Skeletal muscle cell (primary cell): ENCODE measurements around the gene KRTAP5-1.
"Not testable (repeated sequence)": the region's sequence is repeated elsewhere in the genome, so short reads cannot be mapped to it uniquely, and the experiment has no call there.

ENCODE experiments used
- DNase-seq: peaks from one replicate; pipeline ENCODE4 v3.0.0-alpha.2; 2010; ENCODE audit warnings: low read depth
- H3K4me3 ChIP-seq: 2 replicates; pipeline ENCODE4 v1.5.1; 2011; ENCODE audit warnings: low read depth, mild to moderate bottlenecking, control low read depth, low read length, moderate library complexity

Gene KRTAP5-1, protein sequence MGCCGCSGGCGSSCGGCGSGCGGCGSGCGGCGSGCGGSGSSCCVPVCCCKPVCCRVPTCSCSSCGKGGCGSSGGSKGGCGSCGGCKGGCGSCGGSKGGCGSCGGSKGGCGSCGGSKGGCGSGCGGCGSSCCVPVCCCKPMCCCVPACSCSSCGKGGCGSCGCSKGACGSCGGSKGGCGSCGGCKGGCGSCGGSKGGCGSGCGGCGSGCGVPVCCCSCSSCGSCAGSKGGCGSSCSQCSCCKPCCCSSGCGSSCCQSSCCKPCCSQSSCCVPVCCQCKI

DNA sequence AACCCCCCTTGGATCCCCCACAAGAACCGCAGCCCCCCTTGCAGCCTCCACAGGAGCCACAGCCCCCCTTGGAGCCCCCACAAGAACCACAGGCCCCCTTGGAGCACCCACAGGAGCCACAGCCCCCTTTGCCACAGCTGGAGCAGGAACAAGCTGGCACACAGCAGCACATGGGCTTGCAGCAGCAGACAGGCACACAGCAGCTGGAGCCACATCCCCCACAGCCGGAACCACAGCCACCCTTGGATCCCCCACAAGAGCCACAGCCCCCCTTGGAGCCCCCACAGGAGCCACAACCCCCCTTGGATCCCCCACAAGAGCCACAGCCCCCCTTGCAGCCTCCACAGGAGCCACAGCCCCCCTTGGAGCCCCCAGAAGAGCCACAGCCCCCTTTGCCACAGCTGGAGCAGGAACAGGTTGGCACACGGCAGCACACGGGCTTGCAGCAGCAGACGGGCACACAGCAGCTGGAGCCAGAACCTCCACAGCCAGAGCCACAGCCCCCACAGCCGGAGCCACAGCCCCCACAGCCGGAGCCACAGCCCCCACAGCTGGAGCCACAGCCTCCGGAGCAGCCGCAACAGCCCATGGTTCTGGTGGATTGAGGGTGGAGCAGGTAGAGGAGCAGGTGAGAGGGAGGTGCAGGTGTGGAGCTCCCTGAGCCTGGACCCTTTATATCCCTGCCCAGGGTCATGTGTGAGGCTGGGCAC lies at the start of gene KRTAP5-1:
Gene KRTAP5-1 (minus strand): TSS at position 623 of the 710 bp plus-strand sequence. CDS start 34 bp downstream, at position 589.
- H3K4me3 ChIP-seq, DNase-seq: not testable (repeated sequence)

- no peak for DNase-seq
- H3K4me3 ChIP-seq, result no peak overlapping the region
Observed at GRCh38 chr11:1633864-1634263, 48.8 kb upstream of the KRTAP5-1 start.

DNA sequence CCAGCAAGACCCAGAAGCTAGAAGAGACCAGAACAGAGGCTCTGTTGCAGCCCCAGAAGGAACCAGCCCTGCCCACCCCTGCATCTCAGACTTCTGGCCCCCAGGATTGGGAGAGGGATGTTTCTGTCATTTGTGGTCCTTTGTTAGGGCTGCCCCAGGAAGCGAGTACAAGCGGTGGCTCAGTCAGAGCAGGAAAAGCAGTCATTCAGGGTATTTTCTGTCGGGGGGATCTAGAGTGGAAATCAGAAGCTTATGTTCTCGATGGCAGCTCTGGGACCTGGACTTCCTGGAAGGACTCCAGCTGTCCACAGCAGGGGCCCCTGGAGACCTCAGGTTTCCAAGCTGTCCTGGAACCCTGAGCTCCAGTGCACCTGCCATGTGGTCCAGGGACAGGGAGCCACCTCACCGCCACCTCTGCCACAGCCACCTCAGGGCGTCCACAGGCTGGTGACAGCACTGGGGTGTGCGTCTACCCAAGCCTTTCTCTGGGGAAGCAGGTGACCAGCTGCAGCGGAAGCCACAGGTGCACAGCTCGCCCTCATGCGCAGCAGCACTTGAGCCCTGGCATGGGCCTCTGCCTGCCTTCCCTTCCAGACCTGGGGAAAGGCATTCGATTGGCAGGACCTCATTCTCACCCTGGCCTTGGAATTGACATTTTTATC lies 47.1 kb upstream of the KRTAP5-1 start:
- no peak overlapping the region for H3K4me3 ChIP-seq
- DNase-seq, result no peak

DNA sequence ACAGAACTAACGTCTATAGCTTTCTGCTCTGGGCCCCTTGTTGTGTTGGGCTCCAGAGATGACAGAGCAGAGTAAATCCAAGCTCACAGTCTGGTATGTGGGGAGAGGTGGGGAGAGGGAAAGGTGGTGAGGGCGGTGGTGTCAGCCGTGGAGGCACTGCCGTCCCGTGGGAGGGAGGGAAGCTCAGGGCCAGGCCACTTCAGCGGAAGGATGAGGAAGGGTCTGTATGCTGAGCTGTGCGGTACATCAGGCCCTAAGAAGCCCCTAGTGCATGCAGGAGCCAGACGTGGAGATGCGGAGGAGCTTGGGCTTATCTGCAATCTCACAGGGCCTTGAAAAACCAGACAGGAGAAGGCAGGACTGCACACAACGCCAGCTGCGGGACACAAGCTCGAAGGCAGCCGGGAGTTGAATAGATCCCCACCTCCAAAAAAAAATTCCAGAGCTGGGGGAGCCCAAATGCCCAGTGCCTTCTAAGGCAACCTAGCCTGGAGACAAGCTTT lies 46.0 kb upstream of the KRTAP5-1 start:
- no peak overlapping the region for H3K4me3 ChIP-seq
- no peak for DNase-seq

DNA sequence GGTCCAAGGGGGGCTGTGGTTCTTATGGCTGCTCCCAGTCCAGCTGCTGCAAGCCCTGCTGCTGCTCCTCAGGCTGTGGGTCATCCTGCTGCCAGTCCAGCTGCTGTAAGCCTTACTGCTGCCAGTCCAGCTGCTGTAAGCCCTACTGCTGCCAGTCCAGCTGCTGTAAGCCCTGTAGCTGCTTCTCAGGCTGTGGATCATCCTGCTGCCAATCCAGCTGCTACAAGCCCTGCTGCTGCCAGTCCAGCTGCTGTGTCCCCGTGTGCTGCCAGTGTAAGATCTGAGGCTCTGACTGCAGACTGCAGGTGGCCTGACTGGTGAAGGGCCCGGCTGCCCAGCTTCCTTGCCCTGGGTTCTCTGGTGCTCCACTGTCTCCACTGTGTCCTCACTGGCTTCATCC lies 45.2 kb upstream of the KRTAP5-1 start:
- H3K4me3 ChIP-seq, result no peak overlapping the region
- DNase-seq, result no peak

DNA sequence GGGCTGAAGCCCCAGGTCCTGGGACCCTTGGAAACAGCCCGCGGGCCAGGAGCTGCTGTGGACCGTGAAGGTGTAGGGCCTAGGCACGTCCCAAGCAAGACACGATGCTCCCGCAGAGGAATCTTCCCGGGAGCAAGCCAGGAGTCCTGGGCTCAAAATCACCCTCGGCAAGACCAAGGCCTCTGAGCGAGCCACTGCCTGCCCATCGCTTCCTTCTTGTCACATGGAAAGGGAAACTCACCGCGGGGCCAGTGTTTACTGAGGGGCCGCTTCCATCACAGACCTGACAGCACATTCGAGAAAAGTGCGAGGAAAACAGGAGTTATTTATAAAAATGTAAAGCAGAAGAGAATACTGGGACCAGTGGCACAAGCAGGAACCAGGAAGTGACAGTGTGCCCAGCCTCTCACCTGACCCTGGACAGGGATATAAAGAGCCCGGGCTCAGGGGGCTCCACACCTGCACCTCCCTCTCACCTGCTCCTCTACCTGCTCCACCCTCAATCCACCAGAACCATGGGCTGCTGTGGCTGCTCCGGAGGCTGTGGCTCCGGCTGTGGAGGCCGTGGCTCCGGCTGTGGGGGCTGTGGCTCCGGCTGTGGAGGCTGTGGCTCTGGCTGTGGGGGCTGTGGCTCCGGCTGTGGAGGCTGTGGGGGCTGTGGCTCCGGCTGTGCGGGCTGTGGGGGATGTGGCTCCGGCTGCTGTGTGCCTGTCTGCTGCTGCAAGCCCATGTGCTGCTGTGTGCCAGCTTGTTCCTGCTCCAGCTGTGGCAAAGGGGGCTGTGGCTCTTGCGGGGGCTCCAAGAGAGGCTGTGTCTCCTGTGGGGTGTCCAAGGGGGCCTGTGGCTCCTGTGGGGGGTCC lies 44.5 kb upstream of the KRTAP5-1 start, which contains the start of gene KRTAP5-5:
Gene KRTAP5-5 (plus strand): TSS at position 450 of the 860 bp plus-strand sequence. CDS start 66 bp downstream, at position 516.
- no peak within 1 kb of the TSS for H3K4me3 ChIP-seq
- DNase-seq, result no peak

- no peak overlapping the region for H3K4me3 ChIP-seq
- DNase-seq, result no peak
Observed at GRCh38 chr11:1628506-1629325, 43.6 kb upstream of the KRTAP5-1 start.

DNA sequence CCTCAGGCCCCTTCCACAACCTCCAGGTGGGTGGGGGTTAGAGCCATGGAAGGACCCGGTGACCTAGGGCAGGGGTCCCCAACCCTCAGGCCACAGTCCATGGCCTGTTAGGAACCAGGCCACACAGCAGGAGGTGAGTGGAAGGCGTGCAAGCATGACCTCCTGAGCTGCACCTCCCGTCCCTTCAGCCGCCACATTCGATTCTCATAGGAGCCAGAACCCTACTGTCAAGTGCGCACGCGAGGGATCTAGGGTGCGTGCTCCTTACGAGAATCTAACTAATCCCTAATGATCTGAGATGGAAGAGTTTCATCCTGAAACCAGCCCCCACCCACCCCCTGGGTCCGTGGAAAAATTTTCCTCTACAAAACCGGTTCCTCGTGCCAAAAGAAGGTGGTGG lies 40.5 kb upstream of the KRTAP5-1 start:
- DNase-seq, result no peak
- H3K4me3 ChIP-seq, result no peak overlapping the region

DNA sequence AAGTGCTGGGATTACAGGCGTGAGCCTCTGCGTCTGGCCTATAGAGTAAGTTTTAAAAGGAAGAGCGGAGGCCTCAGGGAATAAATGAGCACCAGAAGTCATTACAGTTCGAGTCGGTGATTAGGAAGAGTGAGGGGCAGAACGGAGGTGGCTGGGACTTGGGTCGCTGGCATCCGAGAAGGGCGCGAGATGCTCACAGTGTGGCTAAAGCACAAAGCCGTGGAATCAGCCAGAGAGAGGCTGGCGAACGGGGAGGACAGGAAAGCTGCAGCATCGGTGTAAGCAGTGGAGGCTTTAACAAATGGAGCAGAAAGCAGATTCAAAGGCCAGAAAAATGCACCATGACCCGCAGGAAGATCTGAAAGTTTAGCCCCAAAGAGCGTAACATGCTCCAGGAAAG lies 39.5 kb upstream of the KRTAP5-1 start:
- no peak for DNase-seq

GRCh38 chr11:1623716-1624115 lies 38.6 kb upstream of the KRTAP5-1 start:
- H3K4me3 ChIP-seq, result no peak overlapping the region
- no peak for DNase-seq

More for the DNA sequence above, 39.5 kb upstream of the KRTAP5-1 start:
- H3K4me3 ChIP-seq, result no peak overlapping the region

DNA sequence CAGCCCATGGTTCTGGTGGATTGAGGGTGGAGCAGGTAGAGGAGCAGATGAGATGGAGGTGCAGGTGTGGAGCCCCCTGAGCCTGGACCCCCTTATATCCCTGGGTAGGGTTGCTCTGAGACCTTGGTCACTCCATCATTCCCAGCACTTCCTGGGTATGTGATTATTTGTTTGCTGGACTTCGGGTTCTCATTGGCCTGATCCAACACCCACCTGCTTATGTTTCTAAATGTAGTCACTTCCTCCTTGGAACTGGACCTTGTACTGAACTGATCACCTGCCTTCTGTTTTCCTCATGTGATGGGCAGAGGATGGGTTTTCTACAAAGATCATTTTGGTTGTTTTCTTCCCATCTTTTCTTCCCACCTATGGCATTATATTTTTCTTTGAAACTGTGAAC lies 37.0 kb upstream of the KRTAP5-1 start, which contains the start of gene KRTAP5-4:
Gene KRTAP5-4 (minus strand): TSS at position 53 of the 400 bp plus-strand sequence. CDS start 45 bp downstream, at position 8.
- no peak for DNase-seq
- no peak within 1 kb of the TSS for H3K4me3 ChIP-seq

DNA sequence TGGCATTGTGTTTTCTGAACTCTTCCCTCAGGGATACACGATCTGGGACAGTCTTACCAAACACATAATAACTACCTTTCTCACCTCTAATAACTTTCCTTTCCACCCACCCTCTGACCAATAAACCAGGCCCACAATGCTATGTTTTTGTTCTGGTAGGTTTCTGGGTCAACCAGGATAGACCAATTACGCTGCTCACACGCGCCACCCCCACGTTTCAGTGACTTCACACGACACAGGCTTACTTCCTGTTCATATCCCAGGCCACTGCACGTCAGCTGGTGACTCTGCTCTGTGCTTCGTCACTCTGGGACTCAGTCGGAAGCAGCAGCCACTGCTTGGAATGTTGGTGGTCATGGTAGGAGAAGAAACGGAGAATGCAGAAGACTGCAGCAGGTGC lies 34.4 kb upstream of the KRTAP5-1 start:
- DNase-seq, result no peak
- H3K4me3 ChIP-seq, result no peak overlapping the region

DNA sequence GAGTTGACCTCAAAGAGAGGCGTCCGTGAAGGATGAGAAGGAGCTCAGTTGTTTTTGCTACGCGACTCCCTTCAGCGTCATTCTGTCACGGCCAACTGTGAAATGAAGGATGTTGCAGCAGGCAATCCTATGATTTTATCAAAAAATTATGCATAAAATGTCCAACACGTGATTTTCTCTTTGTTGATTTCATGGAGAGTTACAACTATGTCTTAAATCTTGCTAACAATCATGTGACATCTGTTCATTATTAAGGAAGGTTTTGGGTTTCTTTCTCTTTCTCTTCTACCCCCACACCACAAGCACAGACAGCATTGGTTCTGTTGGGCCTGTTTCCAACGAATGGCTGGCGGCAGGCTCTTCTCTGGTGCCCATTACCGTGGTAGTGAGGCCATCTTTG lies 33.1 kb upstream of the KRTAP5-1 start:
- no peak for DNase-seq
- H3K4me3 ChIP-seq, result no peak overlapping the region

GRCh38 chr11:1608363-1608762 lies 23.3 kb upstream of the KRTAP5-1 start, which contains the start of gene KRTAP5-3:
Gene KRTAP5-3 (minus strand): TSS chr11:1608463. CDS start chr11:1608385, 78 bp downstream.
- no peak for DNase-seq
- H3K4me3 ChIP-seq, result no peak within 1 kb of the TSS

DNA sequence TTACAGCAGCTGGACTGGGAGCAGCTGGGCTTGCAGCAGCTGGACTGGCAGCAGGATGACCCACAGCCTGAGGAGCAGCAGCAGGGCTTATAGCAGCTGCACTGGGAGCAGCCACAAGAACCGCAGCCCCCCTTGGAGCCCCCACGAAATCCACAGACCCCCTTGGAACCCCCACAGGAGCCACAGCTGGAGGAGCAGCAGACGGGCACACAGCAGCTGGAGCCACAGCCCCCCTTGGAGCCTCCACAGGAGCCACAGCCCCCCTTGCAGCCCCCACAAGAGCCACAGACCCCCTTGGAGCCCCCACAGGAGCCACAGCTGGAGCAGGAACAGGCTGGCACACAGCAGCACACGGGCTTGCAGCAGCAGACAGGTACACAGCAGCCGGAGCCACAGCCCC lies 22.8 kb upstream of the KRTAP5-1 start:
- not testable (repeated sequence) for H3K4me3 ChIP-seq

GRCh38 chr11:1607156-1607845 lies 22.2 kb upstream of the KRTAP5-1 start:
- not testable (repeated sequence) for H3K4me3 ChIP-seq, DNase-seq

More for the DNA sequence above, 22.8 kb upstream of the KRTAP5-1 start:
- not testable (repeated sequence) for DNase-seq

DNA sequence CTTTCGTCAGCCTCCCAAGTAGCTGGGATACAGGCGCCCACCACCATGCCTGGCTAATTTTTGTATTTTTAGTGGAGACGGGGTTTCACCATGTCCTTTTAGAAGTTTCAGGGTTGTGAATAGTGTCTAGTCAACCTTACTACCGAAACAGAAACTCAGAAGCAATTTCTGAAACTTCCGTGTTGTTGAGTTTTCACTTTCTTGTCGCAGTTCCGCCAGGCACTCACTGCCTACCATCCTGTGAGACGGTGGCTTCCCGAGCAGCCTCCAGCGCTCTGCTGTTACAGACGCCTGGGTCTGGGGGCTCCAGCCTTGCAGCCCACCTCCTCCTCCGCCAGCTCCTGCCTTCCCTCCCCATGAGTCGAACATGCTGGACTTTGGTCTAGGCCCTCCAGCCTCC lies 20.8 kb upstream of the KRTAP5-1 start:
- H3K4me3 ChIP-seq, DNase-seq: not testable (repeated sequence)

DNA sequence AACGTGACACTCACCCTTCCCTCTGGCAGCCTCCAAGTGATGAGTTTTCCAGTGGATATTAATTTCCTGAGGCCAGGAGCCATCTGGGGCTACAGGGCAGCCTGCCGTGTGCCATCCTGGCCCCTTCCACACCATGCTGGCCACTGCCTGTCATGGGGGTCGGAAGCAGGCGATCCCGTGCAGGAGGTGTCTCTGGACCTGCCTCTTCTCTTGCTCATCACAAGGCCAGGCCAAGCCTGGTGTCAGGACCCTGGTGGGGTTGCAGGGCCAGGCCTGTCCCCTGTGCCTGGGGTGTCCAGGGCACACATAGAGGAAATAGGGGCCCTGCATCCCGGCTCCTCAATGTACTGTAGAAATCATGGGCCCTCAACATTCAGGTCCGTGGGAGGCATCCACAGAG lies 19.6 kb upstream of the KRTAP5-1 start:
- H3K4me3 ChIP-seq, result no peak overlapping the region
- no peak for DNase-seq
